PC-3 (cell line): Measurements from ENCODE around the gene PPP1R14C.

Experiments used
- EZH2 ChIP-seq: fragments of 300-600 bp; sonication (generic); IDR thresholded peaks from one replicate; pipeline ENCODE4 v1.6.1; 2017; ENCODE audit warnings: antibody characterized with exemption, mild to moderate bottlenecking, low read length; ENCODE audit not compliant: unreplicated experiment
- TF ChIP-seq, protein P1 (sequence below): fragments of 300-600 bp; sonication (generic); conservative IDR thresholded peaks from 2 replicates; pipeline ENCODE4 v1.5.1; 2017; ENCODE audit warnings: antibody characterized with exemption, low read depth, mild to moderate bottlenecking, low read length

- TF ChIP-seq, protein P1, sequence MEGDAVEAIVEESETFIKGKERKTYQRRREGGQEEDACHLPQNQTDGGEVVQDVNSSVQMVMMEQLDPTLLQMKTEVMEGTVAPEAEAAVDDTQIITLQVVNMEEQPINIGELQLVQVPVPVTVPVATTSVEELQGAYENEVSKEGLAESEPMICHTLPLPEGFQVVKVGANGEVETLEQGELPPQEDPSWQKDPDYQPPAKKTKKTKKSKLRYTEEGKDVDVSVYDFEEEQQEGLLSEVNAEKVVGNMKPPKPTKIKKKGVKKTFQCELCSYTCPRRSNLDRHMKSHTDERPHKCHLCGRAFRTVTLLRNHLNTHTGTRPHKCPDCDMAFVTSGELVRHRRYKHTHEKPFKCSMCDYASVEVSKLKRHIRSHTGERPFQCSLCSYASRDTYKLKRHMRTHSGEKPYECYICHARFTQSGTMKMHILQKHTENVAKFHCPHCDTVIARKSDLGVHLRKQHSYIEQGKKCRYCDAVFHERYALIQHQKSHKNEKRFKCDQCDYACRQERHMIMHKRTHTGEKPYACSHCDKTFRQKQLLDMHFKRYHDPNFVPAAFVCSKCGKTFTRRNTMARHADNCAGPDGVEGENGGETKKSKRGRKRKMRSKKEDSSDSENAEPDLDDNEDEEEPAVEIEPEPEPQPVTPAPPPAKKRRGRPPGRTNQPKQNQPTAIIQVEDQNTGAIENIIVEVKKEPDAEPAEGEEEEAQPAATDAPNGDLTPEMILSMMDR, result no peak
- no peak for TF ChIP-seq EZH2
Measured at GRCh38 chr6:150248300-150248699, 105.5 kb downstream of the PPP1R14C start.
